Measurements from ENCODE around the gene UBE2J1.
"Not testable (repeated sequence)": the region's sequence is repeated elsewhere in the genome, so short reads cannot be mapped to it uniquely, and the experiment has no call there.

UBE2J1 gene

DNA sequence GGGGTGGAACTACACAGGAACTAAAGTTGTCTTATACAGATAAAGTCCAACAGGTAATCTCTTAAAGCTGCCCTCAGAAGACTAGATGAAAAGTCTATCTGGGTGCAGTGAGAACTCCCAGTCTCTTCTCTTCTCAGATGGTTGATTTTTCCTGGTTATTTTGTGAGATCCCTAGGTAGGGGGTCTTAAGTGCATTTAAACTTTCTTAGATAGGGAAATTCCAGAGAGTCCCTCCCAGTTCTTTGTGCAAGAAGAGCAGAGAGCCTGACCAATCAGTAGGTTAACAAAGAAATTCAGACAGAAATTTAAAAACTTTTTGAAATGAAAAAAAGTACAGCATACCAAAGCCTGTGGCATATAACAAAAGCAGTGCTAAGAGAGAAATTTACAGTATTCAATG lies 35.5 kb downstream of the UBE2J1 start:
- no peak for DNase-seq

DNA sequence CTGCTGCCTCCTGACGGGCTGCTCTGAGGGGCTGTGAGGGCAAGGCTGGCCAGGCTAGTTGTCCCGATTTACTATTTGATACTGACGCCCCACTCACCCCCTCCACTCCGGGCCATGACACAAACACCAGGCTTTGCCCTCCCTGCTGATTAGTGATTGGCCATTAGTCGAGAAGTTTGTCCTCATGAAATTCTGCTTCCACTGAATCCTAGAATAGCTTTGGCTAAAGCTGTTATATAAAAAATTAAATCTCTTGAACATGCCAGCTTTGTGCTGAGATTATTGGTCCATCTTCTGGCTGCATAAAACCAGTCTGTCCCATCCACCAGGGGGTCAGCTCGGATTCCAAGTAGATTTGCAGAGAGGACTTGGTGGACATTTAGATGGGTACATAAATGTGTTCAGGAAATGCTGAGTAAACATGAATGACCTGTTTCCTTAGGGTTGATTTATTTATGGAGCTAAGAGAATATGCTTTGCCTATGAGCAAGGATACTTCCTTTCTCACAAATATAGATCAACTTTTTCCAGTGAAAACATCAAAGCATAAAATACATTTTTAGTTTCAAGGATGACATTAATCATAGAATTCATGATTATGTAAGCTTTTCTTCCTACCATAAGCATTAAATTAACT lies 37.2 kb downstream of the UBE2J1 start, which contains the start of gene GABRR2:
Gene GABRR2, minus strand, starts transcription at position 51 of the 637 bp plus-strand sequence. CDS start 134 bp downstream, outside the sequence.
- no peak for DNase-seq

DNA sequence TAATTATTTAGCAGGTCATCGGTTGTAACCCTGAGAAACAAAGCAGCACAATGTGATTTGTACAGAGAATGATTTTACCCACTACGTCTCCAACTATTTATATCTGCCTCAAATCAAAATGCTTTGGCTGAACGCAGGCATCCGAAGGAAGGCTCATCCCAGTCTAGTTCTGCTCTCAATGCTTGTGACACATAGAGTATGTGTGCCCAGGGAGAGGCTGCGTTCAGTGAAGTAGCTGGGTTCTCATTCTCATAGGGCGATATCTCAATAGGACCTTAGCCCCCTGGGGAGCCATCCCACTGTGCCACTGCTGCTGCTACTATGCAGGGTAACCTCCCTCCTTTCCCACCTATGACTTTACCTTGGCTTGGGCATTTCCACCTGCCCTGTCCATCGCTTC lies 37.8 kb downstream of the UBE2J1 start:
- no peak for DNase-seq

DNA sequence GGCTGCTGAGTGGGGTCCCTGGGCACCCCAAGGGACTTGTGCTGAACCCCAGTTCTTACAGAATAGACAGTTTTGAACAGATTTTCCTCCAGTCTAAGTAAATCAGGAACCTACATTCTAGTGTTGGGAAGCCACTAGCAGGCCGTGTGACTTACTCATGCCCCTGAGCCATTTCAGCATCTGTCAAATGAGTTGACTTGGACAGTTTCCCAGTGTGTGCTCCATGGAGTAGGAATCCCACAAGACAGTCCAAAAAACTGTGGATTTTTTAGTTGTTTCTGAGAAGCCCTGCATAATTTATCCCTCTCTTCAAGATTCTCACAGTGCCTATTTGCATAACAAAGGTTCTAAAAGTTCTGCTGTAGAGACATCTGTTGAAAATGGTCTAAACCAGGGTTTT lies 39.5 kb downstream of the UBE2J1 start:
- peak in 6 of 14 donors; percentile 4 to 51 (median 36) for DNase-seq

DNA sequence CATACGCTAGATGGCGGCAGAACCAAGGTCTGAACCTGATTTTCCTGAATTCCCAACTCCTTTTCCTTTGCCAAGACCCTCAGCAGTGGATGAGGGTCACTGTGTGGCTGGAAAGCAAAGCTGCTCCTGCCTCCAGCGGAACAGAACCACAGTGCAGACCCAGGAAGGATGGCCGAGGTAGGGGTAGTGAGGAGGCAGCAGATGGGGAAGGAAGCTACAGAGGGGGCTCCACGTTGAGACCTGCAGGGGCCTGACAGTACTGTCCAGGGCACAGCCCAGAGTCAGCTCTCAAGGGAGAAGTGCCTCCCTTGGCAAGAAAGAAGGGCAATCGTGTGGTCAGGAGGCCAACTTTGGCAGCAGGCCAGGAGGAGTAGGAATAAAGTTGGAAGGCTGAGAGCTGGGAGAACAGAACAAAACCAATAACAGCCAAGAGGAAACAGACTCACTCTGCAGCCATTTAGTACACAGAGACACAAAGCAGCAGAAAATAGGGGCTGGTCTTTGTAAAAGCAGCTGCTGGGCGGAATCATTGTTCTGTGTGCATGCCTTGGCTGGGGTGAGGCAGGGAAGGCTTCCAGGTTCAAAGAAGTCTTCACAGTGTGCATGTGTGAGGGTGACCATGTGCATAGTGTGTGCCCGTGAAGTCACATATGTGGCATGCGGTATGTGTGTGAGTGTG lies 40.5 kb downstream of the UBE2J1 start:
- DNase-seq = peak in 11 of 14 donors; percentile 30 to 75 (median 58)

DNA sequence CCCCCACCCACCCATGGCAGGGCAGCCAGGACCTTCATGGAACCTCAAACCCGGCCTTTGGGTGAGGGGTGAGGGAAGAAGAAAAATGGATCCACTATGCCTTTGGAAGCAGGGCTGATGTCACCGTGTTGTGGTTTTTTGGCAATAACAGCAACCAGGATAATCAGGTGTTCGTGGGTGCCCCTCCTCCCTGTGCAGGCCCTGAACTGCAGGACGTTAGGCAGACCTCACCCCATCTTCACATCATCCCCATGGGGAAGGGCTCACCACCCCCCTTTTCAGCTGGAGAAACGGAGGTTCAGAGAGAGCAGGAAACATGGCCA lies 41.0 kb downstream of the UBE2J1 start:
- no peak for DNase-seq

DNA sequence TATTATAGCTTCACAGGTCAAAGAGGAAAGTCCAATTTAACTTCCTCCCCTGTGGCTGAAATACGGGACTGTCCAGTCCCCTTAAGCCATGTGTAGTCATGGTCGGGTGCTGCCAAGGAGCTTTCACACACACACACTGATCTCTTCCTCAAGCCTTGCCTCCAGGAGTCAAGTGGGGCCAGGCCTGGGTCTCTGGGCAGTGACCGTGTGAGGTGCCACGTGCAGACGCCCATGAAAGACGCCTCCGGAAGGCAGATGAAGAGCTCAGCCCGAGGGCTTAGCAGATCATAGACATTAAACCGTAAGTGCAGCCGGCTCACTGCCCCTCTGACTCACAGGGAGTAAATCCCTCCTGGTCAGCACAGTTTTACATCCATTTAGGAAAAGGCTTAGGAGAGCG lies 41.6 kb downstream of the UBE2J1 start:
- DNase-seq = peak in 1 of 14 donors; percentile 10

GRCh38 chr6:89308525-89309395 lies 43.8 kb downstream of the UBE2J1 start:
- DNase-seq = no peak

GRCh38 chr6:89304517-89304916 lies 48.0 kb downstream of the UBE2J1 start:
- DNase-seq = not testable (repeated sequence)

GRCh38 chr6:89302936-89303335 lies 49.6 kb downstream of the UBE2J1 start:
- DNase-seq = no peak

DNA sequence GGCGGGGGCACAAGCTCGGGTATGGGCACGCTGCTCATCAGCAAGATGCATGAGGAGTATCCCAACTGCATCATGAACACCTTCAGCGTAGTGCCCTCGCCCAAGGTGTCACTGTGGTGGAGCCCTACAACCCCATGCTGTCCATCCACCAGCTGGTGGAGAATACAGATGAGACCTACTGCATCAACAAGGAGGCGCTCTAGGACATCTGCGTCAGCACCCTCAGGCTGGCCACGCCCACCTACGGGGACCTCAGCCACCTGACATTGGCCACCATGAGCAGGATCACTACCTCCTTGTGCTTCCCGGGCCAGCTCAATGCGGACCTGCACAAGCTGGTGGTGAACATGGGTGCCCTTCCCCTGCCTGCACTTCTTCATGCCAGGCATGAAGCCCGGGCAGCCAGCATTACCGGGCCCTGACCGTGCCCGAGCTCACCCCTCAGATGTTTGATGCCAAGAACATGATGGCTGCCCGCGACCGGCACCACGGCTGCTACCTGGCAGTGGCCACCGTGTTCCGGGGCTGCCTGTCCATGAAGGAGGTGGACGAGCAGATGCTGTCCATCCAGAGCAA lies 50.2 kb downstream of the UBE2J1 start:
- no peak for DNase-seq

- DNase-seq = no peak
Observed at GRCh38 chr6:89301586-89302194, 50.8 kb downstream of the UBE2J1 start.

DNA sequence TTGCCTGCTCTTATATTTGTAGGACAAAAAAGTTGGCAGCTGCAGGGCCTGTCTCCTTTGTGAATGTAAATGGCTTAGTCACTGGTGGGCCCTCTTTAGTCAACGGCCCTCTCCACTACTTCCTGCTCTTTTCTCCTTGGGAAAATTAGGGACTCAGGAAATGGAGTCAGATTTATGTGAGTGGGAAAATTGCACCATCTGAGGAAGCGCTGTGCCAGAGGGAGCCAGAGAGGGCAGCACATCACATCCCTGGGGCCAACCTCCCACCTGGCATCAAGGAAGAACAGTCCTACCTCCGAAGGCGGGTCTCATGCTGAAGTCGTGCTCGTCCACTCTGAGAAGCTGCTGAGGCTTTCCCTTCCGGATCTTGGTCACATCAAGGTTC lies 53.1 kb downstream of the UBE2J1 start:
- no peak for DNase-seq

DNA sequence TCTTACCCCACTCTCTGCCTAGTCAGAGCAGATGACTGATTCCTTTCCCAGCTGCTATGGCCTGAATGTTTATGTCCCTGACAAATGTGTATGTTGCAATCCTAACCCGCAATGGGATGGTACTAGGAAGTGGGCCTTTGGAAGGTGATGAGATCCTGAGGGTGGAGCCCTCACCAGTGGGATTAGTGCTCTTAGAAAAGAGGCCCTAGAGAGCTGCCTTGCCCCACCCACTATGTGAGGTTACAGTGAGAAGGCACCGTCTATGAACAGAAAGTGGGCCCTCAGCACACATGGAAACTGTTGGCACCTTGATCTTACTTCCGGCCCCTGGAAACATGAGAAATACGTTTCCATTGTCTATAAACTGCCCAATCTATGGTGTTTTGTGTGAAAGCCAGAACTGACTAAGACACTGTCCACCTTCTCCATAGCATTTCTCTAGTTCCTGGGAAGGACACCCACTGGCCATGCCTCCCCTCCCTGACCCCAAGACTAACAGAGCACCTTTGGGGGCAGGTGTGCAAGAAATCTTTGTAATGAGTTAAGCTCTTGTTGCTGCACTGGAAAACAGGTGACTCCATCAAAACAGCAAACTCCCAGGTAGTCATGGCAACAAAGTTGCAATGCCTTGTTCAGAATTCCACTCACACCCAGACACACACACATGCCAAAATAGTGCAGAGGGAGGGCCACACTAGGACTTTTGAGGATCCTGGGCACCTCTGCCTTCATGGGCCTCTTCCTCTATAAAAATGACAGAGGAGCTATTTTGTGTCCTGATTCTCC lies 53.6 kb downstream of the UBE2J1 start:
- no peak for DNase-seq

DNA sequence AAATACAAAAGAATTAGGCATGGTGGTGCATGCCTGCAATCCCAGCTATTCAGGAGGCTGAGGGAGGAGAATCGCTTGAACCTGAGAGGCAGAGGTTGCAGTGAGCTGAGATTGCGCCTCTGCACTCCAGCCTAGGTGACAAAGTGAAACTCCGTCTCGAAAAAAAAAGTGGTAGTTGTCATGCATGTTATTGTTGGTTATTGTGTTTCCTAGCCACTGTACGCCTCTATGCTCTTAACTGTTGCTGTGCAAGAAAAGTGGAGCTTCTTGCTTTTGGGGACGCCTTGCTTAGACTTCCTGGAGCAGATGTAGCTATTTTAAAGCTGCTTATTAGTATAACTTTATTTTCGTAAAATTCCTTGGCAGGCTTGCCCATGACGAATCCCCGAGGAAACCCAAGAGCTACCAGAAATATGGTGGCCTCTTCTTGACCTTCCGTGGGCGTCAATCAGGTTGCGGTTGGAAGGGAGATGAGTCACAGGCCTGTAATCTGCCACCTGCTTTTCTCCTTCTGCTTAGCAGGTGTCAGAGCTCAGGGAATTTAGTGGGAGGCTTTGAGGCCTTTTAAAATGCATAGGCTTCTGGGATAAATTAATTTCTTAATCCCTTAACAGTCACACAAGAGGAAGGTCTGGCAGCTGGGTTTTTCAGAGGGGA lies 54.7 kb downstream of the UBE2J1 start:
- no peak for DNase-seq

DNA sequence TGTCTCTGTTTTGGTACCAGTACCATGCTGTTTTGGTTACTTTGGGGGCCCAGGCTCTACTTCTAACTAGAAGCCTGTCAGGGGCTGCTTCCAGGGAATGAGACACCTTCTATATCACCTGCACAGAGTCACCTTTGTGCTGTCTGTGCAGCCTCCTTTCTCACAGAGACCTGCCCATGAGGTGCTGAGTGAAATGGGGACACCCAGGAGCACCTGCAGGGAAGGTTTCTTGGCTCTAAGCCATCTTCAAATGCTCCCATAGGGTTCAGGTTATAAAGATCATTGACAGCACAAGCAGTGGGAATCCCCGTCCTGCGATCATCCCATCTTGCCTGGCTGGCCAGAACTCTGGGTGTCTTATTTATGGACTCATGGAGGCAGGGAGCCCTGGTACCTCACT lies 56.5 kb downstream of the UBE2J1 start:
- DNase-seq = no peak

GRCh38 chr6:89295116-89295515 lies 57.4 kb downstream of the UBE2J1 start:
- not testable (repeated sequence) for DNase-seq

DNA sequence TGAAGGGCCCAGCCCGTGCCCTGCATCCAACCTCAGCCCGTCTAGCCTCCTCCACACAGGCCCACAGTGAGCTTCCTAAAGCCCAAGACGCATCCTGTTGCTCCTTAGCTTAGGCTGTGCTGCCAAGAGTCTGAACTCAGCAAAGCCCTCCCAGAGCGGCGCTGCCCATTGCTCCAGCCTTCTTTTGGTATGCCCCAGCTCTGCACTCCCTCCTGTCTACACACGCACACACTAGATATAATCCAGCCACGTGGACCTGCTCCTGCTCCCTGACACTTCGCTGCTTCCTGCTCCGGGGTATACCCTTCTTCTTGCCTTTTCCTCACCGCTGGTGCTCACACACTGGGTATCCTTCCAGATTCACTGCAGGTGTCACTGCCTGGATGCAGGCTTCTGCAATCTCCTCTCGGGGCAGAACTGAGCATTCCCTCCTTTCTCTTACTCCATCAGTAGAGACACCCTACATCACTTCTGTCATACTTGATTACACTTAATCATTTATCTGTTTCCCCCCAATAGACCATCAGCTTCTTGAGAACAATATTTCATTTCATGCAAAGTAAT lies 61.2 kb downstream of the UBE2J1 start:
- no peak for DNase-seq

DNA sequence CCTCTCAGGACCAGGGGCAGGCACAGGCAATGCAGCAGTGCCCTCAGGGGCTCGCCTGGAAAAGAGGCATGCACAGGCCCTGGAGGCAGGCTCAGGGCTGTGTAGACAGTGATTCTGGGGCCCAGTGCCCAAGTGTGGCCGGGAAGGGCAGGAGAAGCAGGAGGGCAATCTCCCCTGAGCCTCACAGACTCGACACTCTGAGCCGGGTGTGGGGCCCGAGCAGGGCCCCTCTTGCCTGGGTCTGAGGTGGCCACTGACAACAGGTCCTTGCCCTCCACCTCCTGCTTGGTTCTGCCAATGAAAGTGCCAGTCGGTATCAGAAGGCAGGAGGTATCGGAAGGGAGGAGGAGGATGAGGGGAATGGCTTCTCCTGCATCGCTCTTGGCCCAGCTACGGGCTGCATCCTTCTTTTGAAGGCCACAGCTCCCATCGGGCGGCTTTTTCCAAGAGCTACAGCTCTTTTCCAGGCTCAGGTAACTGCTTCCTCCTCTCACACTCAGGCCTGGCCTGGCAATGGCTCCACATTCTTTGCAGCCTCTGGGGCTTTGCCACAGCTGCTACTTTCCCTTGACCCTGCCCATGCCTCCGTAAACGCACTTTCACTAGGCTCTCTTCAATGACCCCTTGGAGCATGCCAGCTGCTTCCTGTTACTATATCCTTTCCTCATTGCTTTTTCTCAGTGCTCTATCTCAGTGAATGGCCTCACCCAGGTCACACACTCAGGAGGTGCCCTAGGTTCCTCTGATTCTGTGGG lies 61.9 kb downstream of the UBE2J1 start:
- no peak for DNase-seq

DNA sequence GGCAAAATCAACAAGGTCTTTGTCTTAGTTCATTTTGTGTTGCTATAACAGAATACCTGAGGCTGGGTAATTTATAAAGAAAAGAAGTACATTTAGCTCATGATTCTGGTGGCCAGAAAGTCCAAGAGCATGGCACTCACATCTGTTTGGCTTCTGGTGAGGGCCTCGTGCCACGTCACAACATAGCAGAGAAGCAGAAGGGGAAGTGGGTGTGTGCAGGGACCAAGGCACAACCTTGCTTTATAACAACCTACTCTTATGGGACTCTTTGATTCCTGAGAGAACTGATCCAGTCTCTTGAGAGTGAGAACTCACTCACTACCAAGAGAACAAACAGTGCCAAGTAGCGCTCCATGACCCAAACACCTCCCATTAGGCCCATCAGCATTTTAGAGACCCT lies 62.8 kb downstream of the UBE2J1 start:
- DNase-seq = no peak

All from C1 segment of cervical spinal cord (tissue), 14 donors.